Neural progenitor cell (in vitro differentiated cells): ENCODE data around the gene CFAP61.

ENCODE experiments used
- CTCF ChIP-seq: fragments of 200-600 bp; sonication (generic); IDR thresholded peaks from 2 replicates; pipeline ENCODE4 v1.5.1; 2017; ENCODE audit warnings: antibody characterized with exemption, mild to moderate bottlenecking
- EZH2 ChIP-seq: fragments of 200-600 bp; sonication (generic); IDR thresholded peaks from 2 replicates; pipeline ENCODE4 v1.6.1; 2017; ENCODE audit warnings: antibody characterized with exemption, mild to moderate bottlenecking, moderate library complexity

GRCh38 chr20:20338133-20338730, 285.9 kb downstream of the CFAP61 start:
- no peak for TF ChIP-seq CTCF
- no peak for TF ChIP-seq EZH2
